HG02642 (cell line): ENCODE measurements around the gene TPR.
"Not testable (repeated sequence)": the region's sequence is repeated elsewhere in the genome, so short reads cannot be mapped to it uniquely, and the experiment has no call there.

Source experiments
- ATAC-seq: cut with Tn5 transposase; IDR thresholded peaks from one replicate; pipeline ENCODE4 v1.9.1; 2021; ENCODE audit warnings: mild to moderate bottlenecking; ENCODE audit not compliant: unreplicated experiment, poor library complexity

Gene TPR

DNA sequence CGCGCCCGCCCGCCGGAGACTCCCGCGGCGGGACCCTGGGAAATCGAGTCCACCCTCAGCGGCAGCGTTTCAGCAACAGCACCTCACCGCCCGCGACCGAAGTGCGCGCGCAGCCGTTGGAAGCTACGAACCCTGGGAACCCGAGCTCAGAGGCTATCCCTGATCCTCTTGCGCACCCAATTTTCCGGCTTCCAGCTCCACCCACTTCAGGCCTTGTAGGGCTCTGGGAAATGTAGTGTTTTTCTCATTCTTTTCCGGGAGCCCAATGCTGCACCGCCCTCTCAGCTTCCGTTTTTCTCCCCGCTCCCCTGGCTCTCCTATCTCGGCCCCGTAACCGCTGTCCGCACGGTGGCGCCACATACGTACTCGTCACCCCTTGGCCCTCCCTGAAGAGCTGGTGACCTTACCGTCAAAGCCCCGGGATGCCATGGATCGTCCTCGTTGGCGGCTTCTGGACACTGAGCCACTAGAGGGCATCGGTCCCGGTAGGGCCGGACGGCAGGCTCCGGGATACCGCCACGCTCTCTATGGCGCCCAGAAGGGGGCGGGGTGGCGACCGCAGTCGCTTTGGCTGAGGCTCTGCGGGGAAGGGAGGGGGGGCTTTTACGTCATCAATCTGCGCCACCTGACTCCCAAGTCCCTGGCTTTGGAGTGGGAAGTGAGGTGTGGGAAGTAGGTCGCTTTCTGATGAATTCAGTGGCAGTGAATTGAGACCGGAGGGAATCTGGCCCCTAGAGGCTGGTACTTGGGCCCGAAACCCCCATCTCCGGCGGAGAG, at the start of gene TPR, which contains the start of gene ODR4:
TSS of gene TPR (minus strand) at position 102 of the 777 bp plus-strand sequence. CDS start 225 bp downstream, outside the sequence.
TSS of gene ODR4 (plus strand) at position 687 of the 777 bp plus-strand sequence. CDS start 3,948 bp downstream, outside the sequence.
- peak; percentile 85 for ATAC-seq

DNA sequence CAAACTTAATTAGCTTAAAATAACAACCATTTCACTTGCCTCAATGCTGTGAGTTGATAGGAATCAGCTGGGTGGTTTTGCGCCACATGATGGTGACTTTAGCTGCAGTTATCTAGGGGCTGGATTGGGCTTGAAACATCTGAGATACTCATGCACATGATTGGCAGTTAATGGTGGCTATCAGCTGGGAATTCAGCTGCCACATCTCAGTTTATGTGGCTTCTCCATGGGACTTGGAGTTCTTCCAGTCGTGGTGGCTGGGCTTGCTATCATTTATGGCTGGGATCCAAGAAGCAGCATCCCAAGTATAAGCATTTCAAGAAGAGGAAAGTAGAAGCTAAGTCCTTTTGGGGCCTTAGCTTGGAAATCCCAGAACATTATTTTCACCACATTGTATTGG, 49.5 kb upstream of the TPR start:
- no peak for ATAC-seq

DNA sequence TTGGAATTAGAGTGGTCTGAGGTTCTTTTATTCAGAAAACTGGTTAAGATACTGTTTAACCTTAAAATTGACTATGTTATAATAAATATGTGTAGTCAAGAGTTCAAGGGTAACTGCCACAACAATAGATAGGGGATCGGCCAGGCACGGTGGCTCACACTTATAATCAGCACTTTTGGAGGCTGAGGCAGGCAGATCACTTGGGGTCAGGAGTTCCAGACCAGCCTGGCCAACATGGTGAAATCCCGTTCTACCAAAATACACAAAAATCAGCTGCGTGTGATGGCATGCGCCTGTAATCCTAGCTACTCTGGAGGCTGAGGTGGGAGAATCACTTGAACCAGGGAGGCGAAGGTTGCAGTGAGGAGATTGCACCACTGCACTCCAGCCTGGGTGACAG, 46.4 kb upstream of the TPR start:
- ATAC-seq = no peak

DNA sequence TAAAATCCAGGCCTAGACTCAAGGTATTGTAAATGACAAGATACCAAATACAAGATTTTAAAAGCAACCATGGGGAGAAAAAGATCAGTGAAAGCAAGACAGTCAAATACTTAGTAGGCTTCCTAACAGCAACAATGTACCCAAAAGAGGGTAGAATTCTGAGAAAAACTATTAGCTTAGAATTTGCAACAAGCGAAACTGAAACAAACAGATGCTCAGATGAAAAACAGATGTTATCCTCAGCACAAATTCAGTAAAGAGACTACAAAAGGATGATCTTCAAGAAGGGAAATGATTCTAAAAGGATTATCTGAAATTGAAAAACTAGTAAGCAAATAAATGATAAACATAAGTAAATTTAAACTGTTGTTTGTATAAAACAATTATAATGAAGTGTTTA, 45.9 kb upstream of the TPR start:
- ATAC-seq = peak; percentile 96

DNA sequence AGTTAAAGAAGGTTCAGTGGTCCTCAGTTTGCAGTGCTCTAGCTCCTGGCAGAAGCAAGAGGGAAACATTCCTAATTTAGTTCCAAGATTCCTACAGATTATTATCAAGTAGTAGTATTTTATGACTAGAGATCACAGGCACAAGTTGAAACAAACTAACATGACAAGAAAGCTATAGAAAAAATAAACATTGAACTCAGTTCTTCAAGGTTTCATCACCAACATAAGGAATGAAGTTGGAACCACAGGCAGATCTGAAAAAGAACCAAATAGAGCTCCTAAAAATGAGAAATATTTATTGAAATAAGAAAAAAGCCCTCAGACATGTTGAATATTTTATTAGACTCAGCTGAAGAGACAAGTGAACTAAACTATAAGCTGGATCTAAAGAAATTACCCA, 45.3 kb upstream of the TPR start:
- no peak for ATAC-seq

DNA sequence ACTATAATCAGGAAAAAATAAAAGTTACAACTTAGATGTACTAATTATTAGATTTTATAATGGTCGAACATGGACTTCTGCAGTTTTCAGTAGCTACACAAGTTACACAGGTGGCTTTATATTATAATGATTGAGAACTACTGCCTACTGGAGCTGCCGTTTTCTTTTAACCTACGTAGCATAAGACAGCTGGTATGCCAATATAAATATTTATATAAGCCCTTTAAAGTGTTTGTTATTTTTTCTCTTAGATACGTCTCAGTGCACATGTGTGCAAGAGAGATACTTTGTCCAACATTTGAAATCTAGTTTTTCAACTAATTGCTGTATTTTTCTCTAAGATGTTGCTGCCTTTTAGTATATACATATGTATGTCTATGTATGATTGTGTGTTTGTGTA, 43.5 kb upstream of the TPR start:
- no peak for ATAC-seq

DNA sequence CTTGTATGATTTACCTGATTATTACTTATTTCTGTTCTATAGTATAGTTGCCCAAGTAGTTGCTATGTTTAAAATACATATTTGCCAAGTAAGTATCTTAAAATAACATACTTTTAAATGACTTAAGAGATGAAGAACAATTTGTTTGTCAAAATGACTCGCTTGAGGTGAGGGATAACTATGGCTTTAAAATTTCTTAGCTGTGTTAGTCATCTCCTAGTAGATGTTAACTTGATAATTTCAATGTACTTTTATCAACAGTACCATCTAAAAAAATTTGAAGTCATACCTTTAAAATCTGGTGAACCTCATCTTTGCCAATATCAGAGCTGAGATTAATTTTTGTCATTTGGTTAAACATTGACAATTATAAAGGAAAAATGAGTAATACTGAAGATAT, 38.3 kb upstream of the TPR start:
- no peak for ATAC-seq

DNA sequence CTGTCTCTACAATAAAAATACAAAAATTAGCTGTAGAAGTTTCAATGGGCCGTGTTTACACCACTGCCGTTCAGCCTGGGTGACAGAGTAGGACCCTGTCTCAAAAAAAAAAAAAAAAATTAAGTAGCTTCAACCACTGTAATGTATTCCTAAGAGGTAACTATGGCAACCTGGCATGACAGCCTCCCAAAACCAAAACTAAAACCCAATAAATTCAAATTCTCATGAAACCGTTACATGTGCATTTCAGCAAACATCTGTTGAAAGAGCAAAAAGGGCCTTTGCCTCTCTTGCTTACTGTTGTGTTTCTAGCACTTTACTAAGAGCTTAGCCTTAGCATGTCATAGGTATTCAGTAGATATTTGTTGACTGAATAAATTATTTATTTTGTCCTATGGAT, 34.0 kb upstream of the TPR start:
- peak; percentile 78 for ATAC-seq

DNA sequence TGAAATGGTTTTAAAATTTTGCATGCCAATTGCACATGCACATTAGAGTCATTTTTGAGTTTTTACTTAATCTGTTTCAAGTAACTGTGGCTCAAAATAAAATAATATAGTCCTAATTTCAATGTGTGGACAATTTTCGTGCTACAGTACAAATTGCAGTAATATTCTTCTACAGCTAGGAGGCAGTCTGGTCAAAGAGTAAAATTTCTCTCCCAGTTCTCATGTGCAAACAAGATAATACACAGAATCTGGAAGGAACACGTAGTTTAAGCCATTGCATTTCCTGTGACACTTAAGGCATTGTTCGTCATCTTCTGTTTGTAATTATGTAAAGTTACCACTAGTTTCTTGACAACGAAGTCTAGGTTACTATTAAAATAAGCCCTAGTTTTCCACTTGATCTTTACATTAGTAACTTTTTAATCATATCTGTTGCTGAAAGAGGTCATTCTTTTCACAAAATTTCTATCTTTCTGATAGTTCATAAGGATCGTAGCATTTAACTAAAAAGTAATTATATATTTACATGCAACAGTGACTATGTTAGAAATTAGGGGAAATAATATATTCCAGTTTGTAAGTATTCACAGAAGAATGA, 29.5 kb upstream of the TPR start:
- ATAC-seq = no peak

DNA sequence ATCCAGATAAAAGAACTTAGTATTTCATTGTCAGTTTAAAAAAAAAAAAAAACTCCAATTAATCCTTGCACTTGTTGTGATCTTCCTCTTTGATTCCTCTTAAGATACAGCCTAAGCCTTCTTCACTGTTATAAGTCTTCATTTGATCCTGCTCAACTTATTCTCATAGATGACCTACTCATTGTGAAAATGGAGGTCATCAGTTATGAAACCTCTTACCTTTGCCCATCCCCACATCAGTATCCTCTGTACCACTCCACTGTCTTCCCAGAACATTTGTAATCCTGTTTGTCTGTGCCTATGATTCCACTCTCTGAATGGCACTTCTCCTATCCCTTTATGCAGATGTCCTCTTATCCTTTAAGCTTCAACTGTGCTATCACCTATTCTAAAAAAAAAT, 28.6 kb upstream of the TPR start:
- no peak for ATAC-seq

DNA sequence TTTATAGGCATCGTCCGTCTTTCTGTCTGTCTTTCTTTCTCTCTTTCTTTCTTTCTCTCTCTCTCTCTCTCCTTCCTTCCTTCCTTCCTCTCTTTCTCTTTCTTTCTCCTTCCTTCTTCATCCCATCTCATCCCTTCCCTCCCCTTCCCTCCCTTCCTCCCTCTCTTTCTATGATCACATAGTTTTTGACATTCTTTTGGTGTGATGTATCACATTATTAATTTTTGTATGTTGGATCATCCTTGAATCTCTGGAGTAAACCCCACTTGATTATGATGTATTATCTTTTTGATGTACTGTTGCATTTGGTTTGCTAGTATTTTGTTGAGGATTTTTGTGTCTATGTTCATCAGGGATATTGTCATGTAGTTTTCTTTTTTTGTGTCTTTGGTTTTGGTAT, 26.4 kb upstream of the TPR start:
- not testable (repeated sequence) for ATAC-seq

DNA sequence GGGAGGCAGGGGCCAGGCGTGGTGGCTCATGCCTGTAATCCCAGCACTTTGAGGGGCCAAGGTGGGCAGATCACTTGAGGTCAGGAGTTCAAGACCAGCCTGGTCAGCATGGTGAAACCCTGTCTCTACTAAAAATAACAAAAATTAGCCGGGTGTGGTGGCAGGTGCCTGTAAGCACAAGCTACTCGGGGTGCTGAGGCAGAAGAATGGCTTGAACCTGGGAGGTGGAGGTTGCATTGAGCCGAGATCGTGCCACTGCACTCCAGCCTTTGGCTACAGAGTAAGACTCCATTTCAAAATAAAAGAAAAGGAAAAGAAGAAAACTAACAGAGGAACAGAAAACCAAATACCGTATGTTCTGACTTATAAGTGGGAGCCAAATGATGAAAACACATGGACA, 17.7 kb upstream of the TPR start:
- ATAC-seq = not testable (repeated sequence)

DNA sequence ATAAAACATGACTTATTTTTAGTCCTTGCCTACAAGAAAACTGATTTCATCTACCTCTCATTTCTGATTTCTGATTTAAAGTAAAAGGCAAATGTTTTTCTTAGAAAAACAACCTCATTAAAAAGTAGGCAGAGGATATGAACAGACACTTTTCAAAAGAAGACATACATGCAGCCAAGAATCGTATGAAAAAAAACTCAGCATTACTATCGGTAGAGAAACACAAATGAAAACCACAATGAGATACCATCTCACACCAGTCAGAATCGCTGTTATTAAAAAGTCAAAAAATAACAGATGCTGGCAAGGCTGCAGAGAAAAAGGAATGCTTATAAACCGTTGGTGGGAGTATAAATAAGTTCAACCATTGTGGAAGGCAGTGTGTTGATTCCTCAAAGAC, 16.8 kb upstream of the TPR start:
- no peak for ATAC-seq

DNA sequence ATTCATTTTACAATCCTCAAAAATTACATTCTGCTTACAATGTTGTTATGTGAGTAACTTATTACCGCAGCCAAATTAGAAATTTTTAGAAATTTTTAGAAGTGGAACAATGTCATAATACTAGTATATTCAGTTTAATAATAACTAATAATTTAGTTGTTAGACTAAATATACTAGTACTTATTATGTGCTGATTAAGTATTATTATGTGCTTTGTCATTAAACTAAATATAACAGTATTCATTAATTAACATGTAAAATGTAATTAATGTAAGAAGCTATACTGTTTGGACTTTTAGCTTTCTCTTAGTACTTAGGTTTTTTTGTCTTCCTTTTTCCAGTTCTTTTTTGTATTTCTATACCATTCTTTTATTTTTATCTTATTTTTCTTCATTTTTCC, 15.9 kb upstream of the TPR start:
- ATAC-seq = no peak

DNA sequence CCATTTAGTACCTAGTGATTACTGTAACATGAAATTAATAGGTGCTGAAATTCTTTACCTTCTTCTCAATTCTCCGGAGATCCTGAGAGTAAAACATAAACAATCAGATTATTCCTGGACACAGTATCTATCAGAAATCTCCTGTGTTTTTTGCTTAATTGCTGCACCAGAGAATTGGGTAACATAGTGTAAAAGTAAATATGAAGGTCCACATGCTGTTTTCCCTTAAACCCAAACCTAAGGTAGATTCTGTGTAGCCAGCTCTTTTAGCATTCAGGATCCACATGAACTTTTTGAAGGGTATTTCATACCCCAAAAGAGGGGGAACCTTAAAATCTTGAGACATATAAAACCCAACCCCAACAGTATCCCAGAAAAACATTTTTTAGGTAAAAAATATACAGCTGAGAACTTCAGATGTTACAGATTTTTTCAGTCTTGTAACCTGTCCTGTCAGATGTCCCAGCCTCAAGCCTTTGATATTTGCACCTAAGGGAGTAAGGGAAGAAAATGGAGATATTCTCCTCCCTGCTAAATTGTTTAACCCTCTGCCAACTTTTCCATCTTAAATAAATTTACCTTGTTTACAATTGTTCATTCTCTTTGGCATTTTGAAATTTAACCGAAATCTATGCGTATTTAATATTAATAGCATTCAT, 11.8 kb upstream of the TPR start:
- ATAC-seq = no peak

DNA sequence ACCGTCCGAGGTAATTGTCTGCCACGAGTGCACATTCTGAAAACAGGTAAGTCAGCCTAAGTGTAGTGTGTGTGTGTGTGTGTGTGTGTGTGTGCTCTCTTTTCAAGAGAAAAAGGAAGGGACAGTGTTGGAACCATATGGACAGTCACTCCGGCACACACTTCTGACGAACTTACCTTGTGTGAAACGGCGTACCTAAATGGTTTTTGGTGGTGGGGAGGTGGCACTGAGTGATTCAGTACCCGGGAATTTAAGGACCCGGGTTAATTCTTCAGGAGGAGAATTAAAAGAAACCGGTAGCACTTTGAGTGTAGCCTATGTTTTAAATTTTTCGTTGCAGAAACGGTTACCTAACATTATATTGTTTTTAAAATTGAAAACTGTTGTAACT, 871 bp upstream of the TPR start:
- no peak for ATAC-seq

DNA sequence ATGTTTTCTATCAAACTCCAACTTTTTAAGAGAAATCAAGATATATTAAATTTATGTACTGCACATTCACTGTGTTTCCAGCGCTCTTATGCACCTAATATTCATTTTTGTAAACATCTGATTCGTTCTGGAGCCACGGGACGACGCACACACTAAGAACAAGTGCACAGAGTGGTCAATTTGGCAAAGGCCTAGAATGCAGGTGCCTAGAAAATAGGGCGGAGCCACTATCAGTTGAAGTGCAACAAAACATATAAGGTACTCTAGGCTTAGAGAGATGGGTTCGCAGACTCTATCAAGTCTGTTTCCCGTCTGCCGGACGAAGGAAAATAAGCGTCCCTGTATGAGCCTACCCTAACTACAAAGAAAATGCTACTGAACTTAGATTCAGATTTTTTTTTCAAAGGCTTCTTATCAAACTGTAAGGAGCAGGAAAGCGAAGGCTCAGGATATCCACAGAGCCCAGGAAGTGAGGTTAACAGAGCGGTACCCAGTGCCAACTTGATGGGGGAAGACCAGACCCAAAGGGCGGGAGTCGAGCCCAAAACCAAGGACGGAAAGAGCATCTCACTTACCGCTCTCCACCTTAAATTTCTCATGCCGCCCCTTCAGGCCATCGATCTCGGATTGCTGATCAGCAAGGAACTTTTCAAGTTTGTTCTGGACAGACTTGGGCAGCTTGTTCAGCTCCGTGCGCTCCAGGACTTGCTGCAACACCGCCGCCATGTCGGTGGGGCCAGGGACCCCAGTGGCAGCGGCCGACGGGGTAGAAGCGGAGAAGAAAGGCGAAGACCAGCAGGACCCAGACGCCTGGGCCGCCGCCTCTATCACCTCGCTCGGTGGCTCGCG, 526 bp downstream of the TPR start:
- ATAC-seq = peak; percentile 22

DNA sequence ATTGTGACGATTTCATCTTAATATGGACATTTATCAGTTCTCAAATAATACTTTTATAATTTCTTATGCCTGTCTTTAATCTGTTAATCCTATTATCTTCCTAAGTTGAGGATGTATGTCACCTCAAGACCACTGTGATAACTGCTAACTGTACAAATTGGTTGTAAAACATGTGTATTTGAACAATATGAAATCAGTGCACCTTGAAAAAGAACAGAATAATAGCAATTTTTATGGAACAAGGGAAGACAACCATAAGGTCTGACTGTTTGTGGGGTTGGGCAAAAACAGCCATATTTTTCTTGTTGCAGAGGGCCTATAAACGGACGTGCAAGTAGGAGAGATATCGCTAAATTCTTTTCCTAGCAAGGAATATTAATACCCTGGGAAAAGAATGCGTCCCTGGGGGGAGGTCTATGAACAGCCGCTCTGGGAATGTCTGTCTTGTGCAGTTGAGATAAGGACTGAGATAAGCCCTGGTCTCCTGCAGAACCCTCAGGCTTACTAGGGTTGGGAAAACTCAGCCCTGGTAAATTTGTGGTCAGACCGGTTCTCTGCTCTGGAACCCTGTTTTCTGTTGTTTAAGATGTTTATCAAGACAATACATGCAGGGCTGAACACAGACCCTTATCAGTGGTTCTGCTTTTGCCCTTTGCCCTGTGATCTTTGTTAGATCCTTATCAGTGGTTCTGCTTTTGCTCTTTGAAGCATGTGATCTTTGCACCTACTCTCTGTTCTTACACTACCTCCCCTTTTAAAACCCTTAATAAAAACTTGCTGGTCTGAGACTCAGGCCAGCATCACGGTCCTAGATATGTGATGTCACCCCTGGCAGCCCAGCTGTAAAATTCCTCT, 27.0 kb downstream of the TPR start:
- ATAC-seq = not testable (repeated sequence)

DNA sequence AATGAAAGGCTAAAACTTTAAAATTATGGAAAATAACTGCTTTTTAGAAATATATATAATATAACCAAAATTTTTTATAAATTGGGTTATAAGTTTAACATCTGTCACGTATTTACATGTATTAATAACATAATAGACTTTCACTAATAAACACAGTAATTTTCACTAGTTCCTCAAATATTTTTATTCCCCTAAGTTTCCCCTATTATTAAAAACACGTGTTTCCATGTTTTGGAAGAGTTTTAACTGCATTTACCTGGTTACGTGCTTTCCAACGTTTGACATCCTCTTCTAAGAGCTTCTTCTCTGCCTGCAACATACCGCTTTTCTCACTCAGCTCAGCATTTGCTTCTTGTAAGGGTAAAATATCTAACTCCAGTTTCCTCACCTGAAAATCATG, 34.3 kb downstream of the TPR start:
- no peak for ATAC-seq

DNA sequence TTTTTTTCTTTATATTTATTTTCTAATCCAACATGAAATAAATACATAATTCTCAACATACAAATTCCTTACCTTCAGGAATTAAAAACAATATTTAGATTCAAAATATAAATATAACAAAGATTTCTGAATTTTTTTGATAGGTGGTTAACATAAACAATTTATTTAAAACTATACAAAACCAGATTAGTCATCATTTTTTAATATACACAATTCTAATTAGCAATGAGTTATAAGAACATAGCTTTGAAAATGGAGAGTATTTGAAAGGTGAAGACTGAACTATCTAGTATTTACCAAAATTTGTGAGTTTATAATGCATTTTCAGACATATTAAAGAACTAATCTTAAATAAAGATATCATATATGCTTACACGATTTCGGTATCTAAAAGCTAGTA, 37.5 kb downstream of the TPR start:
- no peak for ATAC-seq
